Testis (tissue), 2 donors: Measurements from ENCODE around the gene EWSR1.

Source experiments
- CTCF ChIP-seq, 3 experiments: fragments of 450-650 bp in 2 of 3; fragments of 200-600 bp in 1 of 3; sonication (generic) in 1 of 3; IDR thresholded peaks; one replicate each; pipeline ENCODE4 v1.5.1; 2016 to 2019; ENCODE audit warnings: antibody characterized with exemption in 3 of 3, mild to moderate bottlenecking in 2 of 3, moderate library complexity in 1 of 3
- POLR2A ChIP-seq: fragments of 450-650 bp; IDR thresholded peaks from one replicate; pipeline ENCODE4 v1.6.1; 2017; ENCODE audit warnings: antibody characterized with exemption, mild to moderate bottlenecking, moderate library complexity

- TF ChIP-seq CTCF (IDR thresholded peaks at IDR 0.05): no peak
- no peak for TF ChIP-seq POLR2A
These were observed 13.8 kb upstream of the EWSR1 start for GRCh38 chr22:29254286-29254660.
